Gastroesophageal sphincter (tissue), 3 donors: Measurements from ENCODE around the gene CLDN2.

Experiments used
- CTCF ChIP-seq, 4 experiments: fragments of 200-600 bp in 2 of 4; fragments of 450-650 bp in 2 of 4; sonication (generic) in 1 of 4; IDR thresholded peaks; one replicate each; pipeline ENCODE4 v1.5.1; 2017 to 2019; ENCODE audit warnings: antibody characterized with exemption in 4 of 4, mild to moderate bottlenecking in 2 of 4, moderate library complexity in 2 of 4
- EP300 ChIP-seq: sonication (generic); formaldehyde crosslinking; IDR thresholded peaks from one replicate; pipeline ENCODE4 v1.6.1; 2017; ENCODE audit warnings: antibody characterized with exemption, mild to moderate bottlenecking
- POLR2A ChIP-seq, 2 donors: fragments of 450-650 bp; IDR thresholded peaks; one replicate each; pipeline ENCODE4 v1.6.1; 2017; ENCODE audit warnings: antibody characterized with exemption in 2 of 2, mild to moderate bottlenecking in 2 of 2, moderate library complexity in 1 of 2

- no peak for TF ChIP-seq CTCF (IDR thresholded peaks at IDR 0.05)
- no peak for TF ChIP-seq EP300
- no peak for TF ChIP-seq POLR2A (IDR thresholded peaks at IDR 0.05)
Observed at GRCh38 chrX:106891762-106892460, 28.3 kb upstream of the CLDN2 start.
